Natural killer cell (primary cell): ENCODE measurements around the gene TRIM69. TPM values are rescaled to one million over a fixed set of nuclear protein-coding genes. Genes with fewer than 3 reads are reported as not detected.

ENCODE experiments used
- ATAC-seq, 3 donors: fragments of 150-1000 bp in 2 of 3; fragments of 200-7000 bp in 1 of 3; cut with Tn5 transposase; 1 replicate in 1 of 3; 2 replicates in 2 of 3; pipeline ENCODE4 v1.10.0; 2021; ENCODE audit warnings: mild to moderate bottlenecking in 2 of 3, moderate library complexity in 2 of 3
- DNase-seq, 2 donors: peaks; one replicate each; pipeline versions ENCODE4 v3.0.0 to v3.0.0-alpha.2; 2013 to 2021; ENCODE audit warnings: mixed read lengths in 1 of 2
- H3K27ac ChIP-seq: one replicate; pipeline ENCODE4 v1.5.1; 2013; ENCODE audit warnings: mild to moderate bottlenecking, low read length
- H3K27me3 ChIP-seq: one replicate; pipeline ENCODE4 v1.6.1; 2013; ENCODE audit warnings: low read length; ENCODE audit not compliant: control insufficient read depth, insufficient read depth
- H3K36me3 ChIP-seq: one replicate; pipeline ENCODE4 v1.6.1; 2013; ENCODE audit warnings: low read length; ENCODE audit not compliant: control insufficient read depth, insufficient read depth
- H3K4me1 ChIP-seq: one replicate; pipeline ENCODE4 v1.6.1; 2013; ENCODE audit warnings: low read length; ENCODE audit not compliant: control insufficient read depth, insufficient read depth
- H3K4me3 ChIP-seq: one replicate; pipeline ENCODE4 v1.5.1; 2013; ENCODE audit warnings: low read length
- H3K9me3 ChIP-seq: one replicate; pipeline ENCODE4 v1.6.1; 2013; ENCODE audit warnings: low read length; ENCODE audit not compliant: control insufficient read depth, insufficient read depth
- H3K27ac Mint-ChIP-seq, 2 donors: one replicate each; pipeline ENCODE4 v1.8.0; 2022; ENCODE audit warnings: mild to moderate bottlenecking in 2 of 2, mixed read lengths in 2 of 2, moderate library complexity in 1 of 2
- H3K27me3 Mint-ChIP-seq, 2 donors: one replicate each; pipeline ENCODE4 v1.8.0; 2022; ENCODE audit warnings: low read depth in 2 of 2, mixed read lengths in 2 of 2
- H3K36me3 Mint-ChIP-seq: one replicate; pipeline ENCODE4 v1.8.0; 2022; ENCODE audit warnings: mixed read lengths
- H3K4me1 Mint-ChIP-seq, 2 donors: one replicate each; pipeline ENCODE4 v1.8.0; 2022; ENCODE audit warnings: mixed read lengths in 2 of 2
- H3K4me3 Mint-ChIP-seq: one replicate; pipeline ENCODE4 v1.8.0; 2022; ENCODE audit warnings: mild to moderate bottlenecking, moderate library complexity, mixed read lengths
- H3K9me3 Mint-ChIP-seq, 2 donors: one replicate each; pipeline ENCODE4 v1.8.0; 2022; ENCODE audit warnings: mixed read lengths in 2 of 2
- CTCF ChIP-seq: fragments of 200-600 bp; IDR thresholded peaks from one replicate; pipeline ENCODE4 v1.8.0; 2022; ENCODE audit warnings: antibody characterized with exemption
- WGBS: methylation state at CpG from one replicate; pipeline ENCODE4 v1.1.7; 2013; ENCODE audit warnings: missing lambda C conversion rate; ENCODE audit not compliant: insufficient coverage; 5-methylcytosine and 5-hydroxymethylcytosine counted together
- intact Hi-C: fragments of 100-400 bp; cut with micrococcal nuclease; formaldehyde crosslinking; loops from one replicate; pipeline ENCODE4 v1.14.2; 2022
- total RNA-seq, 4 donors: library from RNA; stranded (reverse); fragments of 120-200 nt in 1 of 4; gene quantifications; one replicate each; pipeline versions ENCODE4 v1.2.3 to v1.2.4, GENCODE V29; 2013 to 2022

Gene TRIM69
- total RNA-seq, 3 donors from 2014 or later (not counting 1 experiment from before 2014, with no cell fraction given) = 14.2 to 20.1 (median 16.3) TPM

GRCh38 chr15:44722011-44722410, 14.3 kb upstream of the TRIM69 start:
- H3K4me1 ChIP-seq = peaks cover 86% of the 10 kb centered on the region
- H3K4me3 Mint-ChIP-seq = peak overlapping the region; percentile 80
- DNase-seq (no peak), ATAC-seq (no peak)
- H3K36me3 Mint-ChIP-seq = peaks cover 25% of the 10 kb centered on the region
- H3K9me3 ChIP-seq = no peaks in the 10 kb centered on the region
- TF ChIP-seq CTCF = no peak
- H3K9me3 Mint-ChIP-seq = no peaks in the 10 kb centered on the region
- intact Hi-C loops = no loop called here
- H3K27ac ChIP-seq = peak overlapping the region; percentile 46
- peaks cover 81 to 87% of the 10 kb centered on the region in 2 donors for H3K4me1 Mint-ChIP-seq
- H3K36me3 ChIP-seq = peaks cover 29% of the 10 kb centered on the region
- no peak overlapping the region for H3K4me3 ChIP-seq
- no peaks in the 10 kb centered on the region for H3K27me3 ChIP-seq
- H3K27ac Mint-ChIP-seq = peak overlapping the region; percentile 92 to 100
- WGBS = 74% methylated on average over 2 of the region's 2 CpGs
- H3K27me3 Mint-ChIP-seq = no peaks in the 10 kb centered on the region

GRCh38 chr15:44726136-44726535, 10.2 kb upstream of the TRIM69 start:
- Histone ChIP-seq H3K4me3 (peak overlapping the region; percentile 27), H3K27me3 (no peaks in the 10 kb centered on the region), H3K4me1 (peaks cover 76% of the 10 kb centered on the region), H3K9me3 (no peaks in the 10 kb centered on the region), H3K36me3 (no peaks in the 10 kb centered on the region), H3K27ac (peak overlapping the region; percentile 96)
- Mint-ChIP-seq H3K4me3 (peak overlapping the region; percentile 98), H3K4me1 (peaks cover 70 to 76% of the 10 kb centered on the region in 2 donors), H3K27me3 (no peaks in the 10 kb centered on the region), H3K27ac (peak overlapping the region; percentile 100), H3K36me3 (no peaks in the 10 kb centered on the region), H3K9me3 (no peaks in the 10 kb centered on the region)
- ATAC-seq (no peak), DNase-seq (peak in 1 of 2 donors; percentile 65)
- 28% methylated on average over 7 of the region's 7 CpGs for WGBS
- no peak for TF ChIP-seq CTCF
- intact Hi-C loops = loop anchor here (1.0 to 5.0 kb wide), 4 partner anchors 11 to 476 kb away; partner anchors contain the start of gene EIF3J

DNA sequence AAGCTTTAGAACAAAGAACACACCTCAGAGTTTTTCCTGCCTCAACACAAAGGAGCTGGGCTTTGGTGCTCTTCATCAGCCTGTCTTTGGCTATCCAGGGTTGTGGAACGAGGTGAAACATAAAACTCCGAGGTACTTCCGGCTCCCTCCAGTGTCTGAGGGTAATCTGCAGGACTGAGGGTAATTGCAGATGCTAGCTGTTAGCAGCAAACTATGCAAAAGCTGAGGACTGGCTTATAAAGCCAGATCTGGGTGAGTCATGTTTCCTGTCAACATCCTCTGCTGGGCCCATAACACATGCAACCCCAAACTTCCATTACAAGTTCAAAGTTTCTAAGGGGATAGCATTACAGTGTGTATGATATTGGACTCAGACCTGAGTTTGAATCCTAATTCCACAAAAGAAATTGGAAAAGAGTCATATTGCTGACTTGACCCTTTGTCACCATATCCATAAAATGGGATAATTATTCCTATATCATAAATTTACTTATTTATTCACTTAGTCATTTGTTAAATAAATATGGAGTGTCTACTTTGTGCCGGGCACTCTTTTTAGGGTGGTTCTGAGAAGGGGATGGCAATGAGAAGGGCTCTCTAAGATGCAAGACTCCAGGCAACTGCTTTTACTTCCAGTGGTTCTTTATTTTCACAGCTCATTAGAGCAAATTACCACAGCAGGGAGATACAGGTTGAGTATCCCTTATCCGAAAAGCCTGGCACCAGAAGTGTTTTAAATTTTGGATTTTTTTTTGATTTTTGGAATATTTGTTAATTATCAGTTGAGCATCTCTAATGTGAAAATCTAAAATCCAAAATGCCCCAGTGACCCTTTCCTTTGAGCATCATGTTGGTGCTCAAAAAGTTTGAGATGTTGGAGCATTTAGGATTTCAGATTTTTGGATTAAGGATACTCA, 9.5 kb upstream of the TRIM69 start:
- 3% methylated on average over 5 of the region's 5 CpGs for WGBS
- no peaks in the 10 kb centered on the region for H3K9me3 Mint-ChIP-seq
- no peaks in the 10 kb centered on the region for H3K27me3 Mint-ChIP-seq
- peaks cover 69% of the 10 kb centered on the region for H3K4me1 ChIP-seq
- peaks cover 4% of the 10 kb centered on the region for H3K36me3 ChIP-seq
- peak; percentile 52 to 69 (median 58) for ATAC-seq
- intact Hi-C loops = loop anchor here (1.0 to 5.0 kb wide), 4 partner anchors 12 to 475 kb away; partner anchors contain the start of gene EIF3J
- peak overlapping the region; percentile 96 for H3K27ac ChIP-seq
- peak overlapping the region; percentile 27 for H3K4me3 ChIP-seq
- H3K4me1 Mint-ChIP-seq = peaks cover 63 to 70% of the 10 kb centered on the region in 2 donors
- H3K4me3 Mint-ChIP-seq = peak overlapping the region; percentile 98
- H3K9me3 ChIP-seq = no peaks in the 10 kb centered on the region
- H3K27me3 ChIP-seq = no peaks in the 10 kb centered on the region
- DNase-seq = peak; percentile 72 to 95
- TF ChIP-seq CTCF = no peak
- H3K27ac Mint-ChIP-seq = peak overlapping the region; percentile 100
- no peaks in the 10 kb centered on the region for H3K36me3 Mint-ChIP-seq
